GM23338 (cell line): ENCODE measurements around the gene CNOT4.

Experiments
- CTCF ChIP-seq, 2 experiments: fragments of 200-600 bp in 1 of 2; sonication (generic) in 1 of 2; conservative IDR thresholded peaks; 2 replicates each; pipeline versions ENCODE4 v1.5.1 to v1.6.1; 2016 to 2017; ENCODE audit warnings: antibody characterized with exemption in 2 of 2, low read depth in 2 of 2, mild to moderate bottlenecking in 2 of 2, moderate library complexity in 1 of 2
- EZH2 ChIP-seq: fragments of 200-600 bp; sonication (generic); IDR thresholded peaks from one replicate; pipeline ENCODE4 v1.8.0; 2017; ENCODE audit warnings: antibody characterized with exemption, mild to moderate bottlenecking, low read depth; ENCODE audit not compliant: unreplicated experiment
- POLR2AphosphoS5 ChIP-seq: IDR thresholded peaks from 2 replicates; pipeline ENCODE4 v1.6.1; 2016; ENCODE audit warnings: antibody characterized with exemption, low read depth

- TF ChIP-seq CTCF (conservative IDR thresholded peaks at IDR 0.05; ENCODE audit: low read depth in 2 of 2), result no peak
- TF ChIP-seq EZH2, result no peak
- TF ChIP-seq POLR2AphosphoS5, result no peak
Observed at GRCh38 chr7:135330088-135330487, 179.8 kb downstream of the CNOT4 start.
